Progenitor cell of endocrine pancreas (in vitro differentiated cells): ENCODE data around the gene RABGGTB. TPM values are rescaled to one million over a fixed set of nuclear protein-coding genes. Genes with fewer than 3 reads are reported as not detected.
"Not testable (repeated sequence)": the region's sequence is repeated elsewhere in the genome, so short reads cannot be mapped to it uniquely, and the experiment has no call there.

Source experiments
- DNase-seq: peaks from one replicate; pipeline ENCODE4 v3.0.0; 2021; ENCODE audit warnings: low spot score; ENCODE audit not compliant: unreplicated experiment
- H3K27ac Mint-ChIP-seq: 2 replicates; pipeline ENCODE4 v1.8.0; 2021; ENCODE audit warnings: mild to moderate bottlenecking, moderate library complexity, mixed read lengths
- H3K27me3 Mint-ChIP-seq: 2 replicates; pipeline ENCODE4 v1.8.0; 2021; ENCODE audit warnings: mixed read lengths
- H3K36me3 Mint-ChIP-seq: 2 replicates; pipeline ENCODE4 v1.8.0; 2022; ENCODE audit warnings: mixed read lengths; ENCODE audit not compliant: insufficient read depth
- H3K4me1 Mint-ChIP-seq: 2 replicates; pipeline ENCODE4 v1.8.0; 2021; ENCODE audit warnings: low read depth, mixed read lengths
- H3K4me3 Mint-ChIP-seq: 2 replicates; pipeline ENCODE4 v1.8.0; 2021; ENCODE audit warnings: low read depth, mild to moderate bottlenecking, moderate library complexity, mixed read lengths
- H3K9me3 Mint-ChIP-seq: 2 replicates; pipeline ENCODE4 v1.8.0; 2021; ENCODE audit warnings: low read depth, mixed read lengths
- CTCF ChIP-seq: fragments of 200-600 bp; sonication (generic); IDR thresholded peaks from one replicate; pipeline ENCODE4 v1.5.0; 2021; ENCODE audit warnings: antibody characterized with exemption, mild to moderate bottlenecking; ENCODE audit not compliant: unreplicated experiment
- long read RNA-seq: library from polyadenylated mRNA; unstranded; transcript quantifications from one replicate; pipeline ENCODE4 v2.0.0, GENCODE V29; 2020
- total RNA-seq: library from RNA; stranded (reverse); gene quantifications from 2 replicates; pipeline ENCODE4 v1.2.1, GENCODE V29; 2021

RABGGTB gene
- 86.4 and 98.5 TPM in 2 replicates for total RNA-seq
- long read RNA-seq, transcript RABGGTB-214 (2 exons, 1,319 nt): minor isoform, 5 of 136 reads
- long read RNA-seq, transcript RABGGTB-201 (9 exons, 1,496 nt): major isoform, 67 of 136 reads
- long read RNA-seq, partial matches to known transcripts: 14 of 136 reads
- long read RNA-seq, other reads (novel, unspliced or antisense): 47 of 136 reads

GRCh38 chr1:75785983-75786853 lies at the start of gene RABGGTB:
Gene RABGGTB, plus strand, starts transcription at chr1:75786256. Its CDS starts 16 bp downstream, at chr1:75786272.
- peak within 1 kb of the TSS; percentile 99 for H3K27ac Mint-ChIP-seq
- no peaks in the 10 kb centered on the region for H3K27me3 Mint-ChIP-seq
- TF ChIP-seq CTCF: no peak
- H3K4me3 Mint-ChIP-seq: peak within 1 kb of the TSS; percentile 93
- peaks cover 10% of the 10 kb centered on the region for H3K36me3 Mint-ChIP-seq
- DNase-seq: peak; percentile 93
- no peaks in the 10 kb centered on the region for H3K9me3 Mint-ChIP-seq
- H3K4me1 Mint-ChIP-seq: peaks cover 38% of the 10 kb centered on the region

GRCh38 chr1:75742047-75742625 lies 43.9 kb upstream of the RABGGTB start:
- Mint-ChIP-seq H3K4me3 (no peak overlapping the region), H3K27me3 (no peaks in the 10 kb centered on the region), H3K27ac (peak overlapping the region; percentile 84), H3K36me3 (peaks cover 15% of the 10 kb centered on the region), H3K4me1 (no peaks in the 10 kb centered on the region), H3K9me3 (no peaks in the 10 kb centered on the region)
- DNase-seq: no peak
- TF ChIP-seq CTCF: no peak

- Mint-ChIP-seq H3K9me3 (no peaks in the 10 kb centered on the region), H3K36me3 (peaks cover 15% of the 10 kb centered on the region), H3K27me3 (no peaks in the 10 kb centered on the region), H3K4me3 (no peak overlapping the region), H3K4me1 (no peaks in the 10 kb centered on the region), H3K27ac (peak overlapping the region; percentile 12)
- no peak for DNase-seq
- TF ChIP-seq CTCF: no peak
These were observed 40.8 kb upstream of the RABGGTB start for GRCh38 chr1:75745276-75745675.

- H3K27me3 Mint-ChIP-seq, H3K27ac Mint-ChIP-seq, H3K4me1 Mint-ChIP-seq, DNase-seq, H3K4me3 Mint-ChIP-seq: not testable (repeated sequence)
- peaks cover 65% of the 10 kb centered on the region for H3K36me3 Mint-ChIP-seq
- peaks cover 23% of the 10 kb centered on the region for H3K9me3 Mint-ChIP-seq
These were observed 28.8 kb upstream of the RABGGTB start for GRCh38 chr1:75757210-75757609.

- peaks cover 23% of the 10 kb centered on the region for H3K9me3 Mint-ChIP-seq
- H3K4me1 Mint-ChIP-seq, H3K27ac Mint-ChIP-seq, H3K27me3 Mint-ChIP-seq, H3K4me3 Mint-ChIP-seq, DNase-seq: not testable (repeated sequence)
- H3K36me3 Mint-ChIP-seq: peaks cover 53% of the 10 kb centered on the region
These were observed 27.5 kb upstream of the RABGGTB start for GRCh38 chr1:75758543-75758942.

GRCh38 chr1:75764057-75764655 lies 21.9 kb upstream of the RABGGTB start:
- Mint-ChIP-seq H3K36me3 (peaks cover 6% of the 10 kb centered on the region), H3K4me1 (no peaks in the 10 kb centered on the region), H3K4me3 (no peak overlapping the region), H3K9me3 (no peaks in the 10 kb centered on the region), H3K27ac (no peak overlapping the region), H3K27me3 (no peaks in the 10 kb centered on the region)
- no peak for TF ChIP-seq CTCF
- no peak for DNase-seq
